HepG2 (cell line): ENCODE results near the gene ARHGEF40. TPM values are rescaled to one million over a fixed set of nuclear protein-coding genes. Genes with fewer than 3 reads are reported as not detected.

Source experiments
- GABPB1 ChIP-seq: IDR thresholded peaks from 2 replicates; pipeline ENCODE4 v1.6.1; 2016; ENCODE audit warnings: mild to moderate bottlenecking, missing genetic modification reagents, moderate library complexity, missing compliant biosample characterization
- HMGA1 ChIP-seq: sonication (generic); formaldehyde crosslinking; conservative IDR thresholded peaks from 2 replicates; pipeline ENCODE4 v1.4.0; 2020; ENCODE audit warnings: missing genetic modification reagents
- HNRNPL ChIP-seq: fragments of 200-400 bp; formaldehyde crosslinking; IDR thresholded peaks from 2 replicates; pipeline ENCODE4 v1.6.1; 2017; ENCODE audit warnings: mild to moderate bottlenecking, low read depth, low read length
- ISX ChIP-seq: sonication (generic); formaldehyde crosslinking; conservative IDR thresholded peaks from 2 replicates; pipeline ENCODE4 v1.5.0; 2020; ENCODE audit warnings: missing genetic modification reagents
- MAFF ChIP-seq: IDR thresholded peaks from 2 replicates; pipeline ENCODE4 v1.6.1; 2011; ENCODE audit warnings: low read depth, low read length, improper control_type of control experiment
- NBN ChIP-seq: fragments of 450-650 bp; conservative IDR thresholded peaks from 2 replicates; pipeline ENCODE4 v1.6.1; 2017
- NRL ChIP-seq: sonication (generic); formaldehyde crosslinking; IDR thresholded peaks from 2 replicates; pipeline ENCODE4 v1.5.0; 2020; ENCODE audit warnings: missing genetic modification reagents, mild to moderate bottlenecking, moderate library complexity, borderline replicate concordance
- RBM22 ChIP-seq: fragments of 200-400 bp; formaldehyde crosslinking; optimal IDR thresholded peaks from 2 replicates; pipeline ENCODE3; 2017; ENCODE audit warnings: mild to moderate bottlenecking, low read length, moderate library complexity
- SCMH1 ChIP-seq: sonication (generic); formaldehyde crosslinking; IDR thresholded peaks from 2 replicates; pipeline ENCODE4 v1.9.0; 2021; ENCODE audit warnings: missing genetic modification reagents, mild to moderate bottlenecking, borderline replicate concordance
- SP140L ChIP-seq: sonication (generic); formaldehyde crosslinking; IDR thresholded peaks from 2 replicates; pipeline ENCODE4 v1.4.0; 2020; ENCODE audit warnings: missing genetic modification reagents, borderline replicate concordance
- ZIK1 ChIP-seq: sonication (generic); formaldehyde crosslinking; IDR thresholded peaks from 2 replicates; pipeline ENCODE4 v1.5.0; 2020; ENCODE audit warnings: mild to moderate bottlenecking, low read depth, missing genetic modification reagents, borderline replicate concordance
- ZNF335 ChIP-seq: sonication (generic); formaldehyde crosslinking; IDR thresholded peaks from 2 replicates; pipeline ENCODE4 v1.4.0; 2020; ENCODE audit warnings: missing genetic modification reagents
- polyA plus RNA-seq, 8 experiments: library from polyadenylated mRNA; depleted of rRNA in 3 of 8; stranded (reverse) in 7 of 8; unstranded in 1 of 8; fragments of >200 nt; fragmentation: Illumina TruSeq in 4 of 8; extraction: Trizol in 4 of 8; gene quantifications; 2 replicates each; pipeline versions ENCODE4 v1.2.1 to v1.2.3, GENCODE V29; 2011 to 2016; ENCODE audit warnings: low read depth in 4 of 8, missing spikeins in 1 of 8, mixed read lengths in 1 of 8; ENCODE audit not compliant: insufficient read depth in 1 of 8
- total RNA-seq, 5 experiments: library from RNA; depleted of rRNA; stranded (reverse); fragments of >200 nt; fragmentation: Illumina TruSeq; extraction: Trizol; gene quantifications; 2 replicates each; pipeline ENCODE4 v1.2.3, GENCODE V29; 2016; ENCODE audit warnings: low read depth in 1 of 5
- TF ChIP-seq, protein P1 (sequence below): sonication (generic); formaldehyde crosslinking; IDR thresholded peaks from 2 replicates; pipeline ENCODE4 v1.5.0; 2020; ENCODE audit warnings: missing genetic modification reagents
- TF ChIP-seq, protein P2 (sequence below): sonication (generic); formaldehyde crosslinking; IDR thresholded peaks from 2 replicates; pipeline ENCODE4 v1.4.0; 2020; ENCODE audit warnings: mild to moderate bottlenecking, missing genetic modification reagents
- TF ChIP-seq, protein P3 (sequence below): sonication (generic); formaldehyde crosslinking; IDR thresholded peaks from 2 replicates; pipeline ENCODE4 v1.9.0; 2021; ENCODE audit warnings: missing genetic modification reagents, borderline replicate concordance
- TF ChIP-seq, protein P4 (sequence below): sonication (generic); formaldehyde crosslinking; IDR thresholded peaks from 2 replicates; pipeline ENCODE4 v1.4.0; 2020; ENCODE audit warnings: mild to moderate bottlenecking, missing genetic modification reagents
- TF ChIP-seq, protein P5 (sequence below): sonication (generic); formaldehyde crosslinking; conservative IDR thresholded peaks from 2 replicates; pipeline ENCODE4 v1.8.1; 2023; ENCODE audit warnings: missing genetic modification reagents
- TF ChIP-seq, protein P6 (sequence below): sonication (generic); formaldehyde crosslinking; IDR thresholded peaks from 2 replicates; pipeline ENCODE4 v1.4.0; 2020; ENCODE audit warnings: mild to moderate bottlenecking, missing genetic modification reagents

ARHGEF40 gene
- total and polyA plus RNA-seq, 2 of the 13 experiments (the other 11 are each of a cell fraction or from before 2014, with no cell fraction given): 28.1 to 78.1 TPM

DNA sequence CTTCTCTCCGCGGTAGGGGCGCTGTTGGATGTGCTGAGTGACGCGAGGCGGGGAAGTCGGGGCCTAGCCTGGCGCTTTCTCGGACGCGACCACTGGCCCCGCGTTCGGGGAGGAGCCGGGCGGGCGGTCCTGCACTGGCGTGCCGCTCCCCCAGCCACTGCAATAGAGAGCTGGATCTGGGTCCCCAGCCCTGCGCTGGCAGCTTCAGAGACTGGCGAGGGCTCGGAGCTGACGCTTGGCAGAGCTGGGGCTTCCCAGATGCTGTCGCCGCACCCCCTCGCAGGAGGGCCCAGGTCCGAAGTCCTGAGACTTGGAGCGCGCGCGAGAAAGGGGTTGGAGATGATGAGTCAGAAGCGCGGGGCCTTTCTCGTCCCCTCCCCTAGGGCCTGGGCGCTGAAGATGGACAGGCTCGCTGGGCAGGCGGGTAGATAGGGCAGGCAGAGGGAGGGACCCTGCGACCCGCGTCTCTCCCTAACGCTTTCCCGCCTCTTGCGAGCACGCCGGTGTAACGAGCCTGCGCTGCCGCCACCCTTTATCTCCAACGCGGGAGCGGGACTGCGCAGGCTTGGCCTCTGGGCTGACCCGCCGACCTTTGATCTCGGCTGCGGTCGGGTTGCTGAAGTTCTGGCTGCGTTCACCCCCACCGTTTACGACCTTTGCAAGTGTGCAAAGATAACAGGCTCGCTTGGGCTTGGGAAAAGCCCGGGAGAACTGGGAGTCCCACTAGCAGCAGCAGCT, 33.8 kb downstream of the ARHGEF40 start (continued):
- peak; percentile 91 for TF ChIP-seq GABPB1 (CRISPR knock-in tag)
- no peak for TF ChIP-seq SCMH1 (CRISPR knock-in tag)
- peak; percentile 95 for TF ChIP-seq RBM22
- TF ChIP-seq, protein P1, sequence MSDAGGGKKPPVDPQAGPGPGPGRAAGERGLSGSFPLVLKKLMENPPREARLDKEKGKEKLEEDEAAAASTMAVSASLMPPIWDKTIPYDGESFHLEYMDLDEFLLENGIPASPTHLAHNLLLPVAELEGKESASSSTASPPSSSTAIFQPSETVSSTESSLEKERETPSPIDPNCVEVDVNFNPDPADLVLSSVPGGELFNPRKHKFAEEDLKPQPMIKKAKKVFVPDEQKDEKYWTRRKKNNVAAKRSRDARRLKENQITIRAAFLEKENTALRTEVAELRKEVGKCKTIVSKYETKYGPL (CRISPR knock-in tag): peak; percentile 80; the same call in 1 of the 2 replicates
- peak; percentile 94 for TF ChIP-seq ZNF335 (CRISPR knock-in tag)
- 0 out of 2 replicates have a peak, but pooled peaks have one; percentile 80 for TF ChIP-seq ISX
- TF ChIP-seq SP140L (CRISPR knock-in tag): no peak; the same call in 1 of the 2 replicates
- no peak for TF ChIP-seq HMGA1 (CRISPR knock-in tag)
- TF ChIP-seq HNRNPL: peak; percentile 92
- no peak for TF ChIP-seq NBN
- TF ChIP-seq, protein P2, sequence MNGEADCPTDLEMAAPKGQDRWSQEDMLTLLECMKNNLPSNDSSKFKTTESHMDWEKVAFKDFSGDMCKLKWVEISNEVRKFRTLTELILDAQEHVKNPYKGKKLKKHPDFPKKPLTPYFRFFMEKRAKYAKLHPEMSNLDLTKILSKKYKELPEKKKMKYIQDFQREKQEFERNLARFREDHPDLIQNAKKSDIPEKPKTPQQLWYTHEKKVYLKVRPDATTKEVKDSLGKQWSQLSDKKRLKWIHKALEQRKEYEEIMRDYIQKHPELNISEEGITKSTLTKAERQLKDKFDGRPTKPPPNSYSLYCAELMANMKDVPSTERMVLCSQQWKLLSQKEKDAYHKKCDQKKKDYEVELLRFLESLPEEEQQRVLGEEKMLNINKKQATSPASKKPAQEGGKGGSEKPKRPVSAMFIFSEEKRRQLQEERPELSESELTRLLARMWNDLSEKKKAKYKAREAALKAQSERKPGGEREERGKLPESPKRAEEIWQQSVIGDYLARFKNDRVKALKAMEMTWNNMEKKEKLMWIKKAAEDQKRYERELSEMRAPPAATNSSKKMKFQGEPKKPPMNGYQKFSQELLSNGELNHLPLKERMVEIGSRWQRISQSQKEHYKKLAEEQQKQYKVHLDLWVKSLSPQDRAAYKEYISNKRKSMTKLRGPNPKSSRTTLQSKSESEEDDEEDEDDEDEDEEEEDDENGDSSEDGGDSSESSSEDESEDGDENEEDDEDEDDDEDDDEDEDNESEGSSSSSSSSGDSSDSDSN (CRISPR knock-in tag): peak; percentile 98
- TF ChIP-seq, protein P3, sequence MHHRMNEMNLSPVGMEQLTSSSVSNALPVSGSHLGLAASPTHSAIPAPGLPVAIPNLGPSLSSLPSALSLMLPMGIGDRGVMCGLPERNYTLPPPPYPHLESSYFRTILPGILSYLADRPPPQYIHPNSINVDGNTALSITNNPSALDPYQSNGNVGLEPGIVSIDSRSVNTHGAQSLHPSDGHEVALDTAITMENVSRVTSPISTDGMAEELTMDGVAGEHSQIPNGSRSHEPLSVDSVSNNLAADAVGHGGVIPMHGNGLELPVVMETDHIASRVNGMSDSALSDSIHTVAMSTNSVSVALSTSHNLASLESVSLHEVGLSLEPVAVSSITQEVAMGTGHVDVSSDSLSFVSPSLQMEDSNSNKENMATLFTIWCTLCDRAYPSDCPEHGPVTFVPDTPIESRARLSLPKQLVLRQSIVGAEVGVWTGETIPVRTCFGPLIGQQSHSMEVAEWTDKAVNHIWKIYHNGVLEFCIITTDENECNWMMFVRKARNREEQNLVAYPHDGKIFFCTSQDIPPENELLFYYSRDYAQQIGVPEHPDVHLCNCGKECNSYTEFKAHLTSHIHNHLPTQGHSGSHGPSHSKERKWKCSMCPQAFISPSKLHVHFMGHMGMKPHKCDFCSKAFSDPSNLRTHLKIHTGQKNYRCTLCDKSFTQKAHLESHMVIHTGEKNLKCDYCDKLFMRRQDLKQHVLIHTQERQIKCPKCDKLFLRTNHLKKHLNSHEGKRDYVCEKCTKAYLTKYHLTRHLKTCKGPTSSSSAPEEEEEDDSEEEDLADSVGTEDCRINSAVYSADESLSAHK (CRISPR knock-in tag): no peak
- TF ChIP-seq, protein P4, sequence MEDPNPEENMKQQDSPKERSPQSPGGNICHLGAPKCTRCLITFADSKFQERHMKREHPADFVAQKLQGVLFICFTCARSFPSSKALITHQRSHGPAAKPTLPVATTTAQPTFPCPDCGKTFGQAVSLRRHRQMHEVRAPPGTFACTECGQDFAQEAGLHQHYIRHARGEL (CRISPR knock-in tag): peak; percentile 97
- TF ChIP-seq, protein P5, sequence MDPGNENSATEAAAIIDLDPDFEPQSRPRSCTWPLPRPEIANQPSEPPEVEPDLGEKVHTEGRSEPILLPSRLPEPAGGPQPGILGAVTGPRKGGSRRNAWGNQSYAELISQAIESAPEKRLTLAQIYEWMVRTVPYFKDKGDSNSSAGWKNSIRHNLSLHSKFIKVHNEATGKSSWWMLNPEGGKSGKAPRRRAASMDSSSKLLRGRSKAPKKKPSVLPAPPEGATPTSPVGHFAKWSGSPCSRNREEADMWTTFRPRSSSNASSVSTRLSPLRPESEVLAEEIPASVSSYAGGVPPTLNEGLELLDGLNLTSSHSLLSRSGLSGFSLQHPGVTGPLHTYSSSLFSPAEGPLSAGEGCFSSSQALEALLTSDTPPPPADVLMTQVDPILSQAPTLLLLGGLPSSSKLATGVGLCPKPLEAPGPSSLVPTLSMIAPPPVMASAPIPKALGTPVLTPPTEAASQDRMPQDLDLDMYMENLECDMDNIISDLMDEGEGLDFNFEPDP (CRISPR knock-in tag): 0 out of 2 replicates have a peak, but pooled peaks have one; percentile 92
- TF ChIP-seq NRL (CRISPR knock-in tag): peak; percentile 96
- TF ChIP-seq ZIK1 (CRISPR knock-in tag): peak; percentile 99
- TF ChIP-seq, protein P6, sequence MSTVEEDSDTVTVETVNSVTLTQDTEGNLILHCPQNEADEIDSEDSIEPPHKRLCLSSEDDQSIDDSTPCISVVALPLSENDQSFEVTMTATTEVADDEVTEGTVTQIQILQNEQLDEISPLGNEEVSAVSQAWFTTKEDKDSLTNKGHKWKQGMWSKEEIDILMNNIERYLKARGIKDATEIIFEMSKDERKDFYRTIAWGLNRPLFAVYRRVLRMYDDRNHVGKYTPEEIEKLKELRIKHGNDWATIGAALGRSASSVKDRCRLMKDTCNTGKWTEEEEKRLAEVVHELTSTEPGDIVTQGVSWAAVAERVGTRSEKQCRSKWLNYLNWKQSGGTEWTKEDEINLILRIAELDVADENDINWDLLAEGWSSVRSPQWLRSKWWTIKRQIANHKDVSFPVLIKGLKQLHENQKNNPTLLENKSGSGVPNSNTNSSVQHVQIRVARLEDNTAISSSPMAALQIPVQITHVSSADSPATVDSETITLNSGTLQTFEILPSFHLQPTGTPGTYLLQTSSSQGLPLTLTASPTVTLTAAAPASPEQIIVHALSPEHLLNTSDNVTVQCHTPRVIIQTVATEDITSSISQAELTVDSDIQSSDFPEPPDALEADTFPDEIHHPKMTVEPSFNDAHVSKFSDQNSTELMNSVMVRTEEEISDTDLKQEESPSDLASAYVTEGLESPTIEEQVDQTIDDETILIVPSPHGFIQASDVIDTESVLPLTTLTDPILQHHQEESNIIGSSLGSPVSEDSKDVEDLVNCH (CRISPR knock-in tag): no peak
- TF ChIP-seq MAFF: no peak
